Measurements from ENCODE around the gene PRIMA1.
"Not testable (repeated sequence)": the region's sequence is repeated elsewhere in the genome, so short reads cannot be mapped to it uniquely, and the experiment has no call there.

Gene PRIMA1, protein sequence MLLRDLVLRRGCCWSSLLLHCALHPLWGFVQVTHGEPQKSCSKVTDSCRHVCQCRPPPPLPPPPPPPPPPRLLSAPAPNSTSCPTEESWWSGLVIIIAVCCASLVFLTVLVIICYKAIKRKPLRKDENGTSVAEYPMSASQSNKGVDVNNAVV

DNA sequence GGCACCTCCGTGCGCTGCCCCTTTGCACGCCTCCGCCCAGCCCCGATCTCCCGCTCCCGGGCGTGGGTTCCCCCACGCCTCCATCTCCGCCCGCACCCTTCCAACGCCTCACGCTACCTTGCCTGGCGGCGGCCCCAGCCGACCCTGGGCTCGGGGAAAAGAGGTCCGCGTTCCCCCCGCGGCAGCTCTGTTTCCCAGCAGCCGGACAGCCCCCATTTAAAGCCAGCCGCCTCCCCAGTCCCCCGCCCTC, at the start of gene PRIMA1:
PRIMA1 (minus strand) TSS at position 193 of the 250 bp plus-strand sequence. CDS start 767 bp downstream, outside the sequence.
- no peak for DNase-seq

DNA sequence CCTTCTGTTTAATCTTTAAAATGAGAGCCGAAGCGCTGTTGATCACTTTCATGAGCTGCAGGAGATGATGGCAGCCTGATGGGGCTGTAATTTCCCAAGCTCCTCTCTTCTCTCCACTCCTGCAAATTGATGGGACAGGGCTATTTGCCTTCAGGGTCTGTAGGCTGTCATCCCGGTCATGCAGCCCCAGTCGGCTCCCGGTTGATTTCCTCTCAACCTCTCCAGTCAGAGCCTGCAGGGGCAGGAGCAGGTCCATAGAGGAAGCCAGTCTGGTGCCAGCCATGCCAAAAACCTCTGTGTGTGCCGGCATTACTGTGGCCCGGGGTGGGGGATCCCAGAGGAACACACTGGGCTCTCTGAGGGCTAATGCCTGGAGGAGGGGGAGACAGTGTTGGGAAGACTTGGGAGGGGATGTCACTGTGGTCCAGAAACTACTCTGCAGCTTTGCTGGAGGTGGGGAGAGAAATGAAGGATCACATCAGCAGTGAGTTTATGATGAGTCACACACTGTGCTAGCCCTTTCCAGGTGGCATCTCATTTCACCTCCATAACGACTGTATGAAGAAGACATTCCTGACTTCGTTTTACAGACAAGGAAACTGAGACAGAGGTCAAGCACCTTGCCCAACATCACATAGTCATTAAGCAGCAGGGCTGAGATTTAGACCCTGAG, 46.5 kb upstream of the PRIMA1 start:
- no peak for DNase-seq

DNA sequence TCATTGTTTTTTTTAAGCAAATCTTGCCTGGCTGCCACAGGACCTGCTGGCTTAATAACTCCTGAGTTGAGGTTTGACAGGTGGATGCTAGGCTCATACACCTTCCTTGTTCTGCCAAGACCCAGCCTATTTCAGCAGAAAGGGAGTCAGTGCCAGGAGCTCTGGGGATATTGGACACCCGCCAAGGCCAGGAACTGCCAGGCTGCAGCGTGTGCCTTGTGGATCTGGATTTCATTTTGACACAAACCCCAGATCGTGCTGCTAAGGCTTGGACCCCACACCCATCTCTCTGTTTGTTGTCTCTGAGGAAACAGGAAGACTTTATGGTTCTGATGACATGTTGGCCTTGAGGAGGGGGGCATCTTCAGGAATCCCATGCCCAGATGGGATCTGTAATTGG, 44.4 kb upstream of the PRIMA1 start:
- DNase-seq = no peak

DNA sequence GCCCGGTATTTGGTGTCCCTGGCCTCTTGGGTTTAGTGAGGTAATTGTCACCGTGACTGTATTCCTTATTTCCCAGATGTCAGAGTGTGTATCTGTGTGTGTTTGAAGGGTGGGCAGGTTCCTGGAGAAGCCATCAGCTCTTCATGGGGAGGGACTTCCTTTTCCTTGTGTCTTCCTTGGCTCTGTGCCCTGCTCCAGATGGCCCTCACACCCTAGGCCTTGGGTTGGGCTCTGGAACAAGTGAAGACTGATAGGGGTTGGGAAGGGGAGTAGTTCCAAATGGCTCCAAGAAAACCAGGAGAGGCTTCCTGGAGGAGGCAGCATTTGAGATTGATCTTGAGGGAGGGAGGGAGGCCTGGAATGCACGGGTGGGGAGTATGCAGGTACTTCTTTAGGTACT, 43.8 kb upstream of the PRIMA1 start:
- no peak for DNase-seq

DNA sequence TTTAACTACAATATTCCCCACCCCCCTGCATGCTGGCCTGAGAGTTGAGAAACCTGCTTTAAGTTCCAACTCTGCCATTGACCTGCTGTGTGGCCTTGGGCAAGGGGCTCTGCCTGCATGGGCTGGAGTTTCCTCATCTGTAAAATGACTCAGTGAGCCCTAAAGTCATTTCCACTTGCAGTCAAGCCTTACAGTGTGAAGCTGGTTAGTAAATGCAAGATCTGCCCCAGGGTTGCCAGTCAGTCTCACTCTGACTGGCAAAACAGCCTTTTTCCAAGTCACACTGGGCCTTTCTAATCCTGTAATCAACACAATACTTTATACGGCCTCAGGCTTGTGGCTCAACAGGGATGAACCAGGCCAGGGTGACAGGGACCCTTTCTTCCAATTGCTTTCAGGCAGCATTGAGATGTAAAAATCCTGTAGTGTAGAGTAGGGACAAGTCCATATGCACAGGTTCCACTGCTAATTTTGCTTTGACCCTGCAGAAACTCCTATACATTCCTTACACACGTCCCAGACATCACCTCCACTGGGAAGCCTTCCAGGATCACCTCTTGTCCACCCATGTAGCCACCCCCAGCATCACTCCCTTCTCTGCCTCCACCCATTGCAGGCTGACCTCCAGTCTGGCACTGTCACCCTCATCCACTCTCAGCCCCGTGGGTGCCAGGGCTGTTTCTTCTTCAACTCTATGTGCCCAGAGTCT, 42.6 kb upstream of the PRIMA1 start:
- DNase-seq = no peak

DNA sequence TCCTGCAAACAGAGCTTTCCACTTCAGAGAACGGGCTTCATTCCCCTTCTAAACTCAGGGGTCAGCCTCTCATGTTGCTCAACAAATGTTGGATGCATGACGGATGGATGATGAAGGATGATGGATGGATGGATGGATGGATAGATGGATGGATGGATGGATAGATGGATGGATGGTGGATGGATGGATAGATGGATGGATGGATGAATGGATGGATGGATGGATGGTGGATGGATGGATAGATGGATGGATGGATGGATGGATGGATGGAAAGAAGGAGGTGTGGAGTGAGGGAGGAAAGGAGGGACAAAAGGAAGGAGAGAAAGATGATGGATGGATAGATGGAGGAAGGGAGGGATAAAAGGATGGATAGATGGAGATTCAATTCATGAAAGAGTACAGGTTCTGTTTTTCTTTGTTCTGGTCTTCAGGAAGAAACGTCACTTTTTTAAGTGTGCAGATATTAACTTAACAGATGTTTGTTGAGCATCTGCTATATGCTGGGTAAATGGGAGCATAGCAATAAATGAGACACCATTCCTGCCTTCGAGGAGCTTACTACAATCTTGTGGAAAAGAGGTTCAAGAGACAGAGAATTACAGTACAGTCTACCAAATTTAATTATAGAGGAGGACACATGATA, 41.7 kb upstream of the PRIMA1 start:
- DNase-seq = no peak

DNA sequence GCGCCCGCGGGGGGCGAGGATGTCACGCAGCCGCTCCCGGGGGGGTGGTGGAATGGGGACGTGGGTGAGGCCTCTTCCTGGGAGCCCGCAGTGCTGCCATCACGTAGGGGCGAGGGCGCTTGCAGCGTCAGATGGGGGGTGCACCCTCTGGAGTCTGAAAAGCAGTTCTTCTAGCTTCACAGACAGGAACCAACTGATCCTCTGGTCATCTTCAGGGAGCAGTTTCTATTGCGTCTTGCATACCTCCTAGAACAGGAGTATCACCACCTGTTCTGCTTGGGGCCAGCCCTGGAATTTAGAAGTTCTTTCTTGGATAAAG, 36.9 kb upstream of the PRIMA1 start:
- no peak for DNase-seq

DNA sequence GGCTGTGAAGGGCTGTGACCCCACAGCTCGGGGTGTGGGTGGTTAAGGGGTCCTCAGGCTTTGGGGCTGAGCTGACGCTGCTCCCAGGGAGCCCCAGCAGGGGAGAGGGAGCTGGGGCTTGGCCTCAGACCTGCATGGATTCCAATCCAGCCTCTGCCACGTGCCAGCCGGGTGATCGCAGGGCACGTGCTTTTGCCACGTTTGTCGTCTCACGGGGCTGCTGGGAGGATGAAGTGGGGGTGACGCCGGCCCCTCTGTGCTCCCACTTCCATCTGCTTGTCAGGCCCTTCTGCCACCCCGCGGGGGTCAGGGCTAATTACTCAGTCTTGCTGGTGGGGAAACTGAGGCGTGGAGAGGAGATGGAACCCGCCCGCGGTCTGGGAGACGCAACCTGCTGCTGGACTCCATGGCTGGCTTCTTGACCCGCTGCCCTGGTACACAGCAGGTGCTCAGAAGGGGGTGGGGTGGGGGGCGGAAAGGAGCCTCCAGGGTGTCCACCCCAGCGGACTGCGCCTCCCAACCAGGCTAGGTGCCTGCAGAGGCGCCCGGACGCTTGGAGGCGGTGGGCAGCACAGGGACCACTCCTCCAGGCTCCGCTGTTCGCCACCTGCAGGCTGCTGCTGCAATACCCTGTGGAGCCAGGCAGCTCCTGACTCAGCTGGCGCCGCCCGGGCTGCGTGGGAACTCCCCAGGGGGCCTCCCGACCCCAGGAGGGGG, 36.4 kb upstream of the PRIMA1 start:
- DNase-seq = no peak

DNA sequence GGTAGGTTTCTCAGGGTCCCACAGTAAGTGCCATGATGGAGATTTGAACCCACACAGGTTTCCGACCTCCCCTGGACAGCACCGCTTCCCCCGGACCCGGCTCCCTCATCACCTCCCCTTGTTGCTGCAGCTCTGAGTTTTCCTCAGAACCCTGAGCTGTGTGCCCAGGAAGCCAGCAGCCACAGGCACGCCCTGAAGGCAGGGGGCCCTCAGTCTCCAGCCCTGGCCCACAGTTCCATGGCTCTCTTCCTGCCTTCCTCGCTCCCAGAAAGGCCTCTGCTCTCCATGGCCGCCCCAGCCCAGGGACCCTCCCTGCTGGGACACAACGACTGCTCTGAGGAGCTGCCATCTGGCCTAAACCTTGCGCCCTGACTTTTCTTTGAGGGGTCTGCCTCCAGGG, 35.8 kb upstream of the PRIMA1 start:
- DNase-seq = no peak

DNA sequence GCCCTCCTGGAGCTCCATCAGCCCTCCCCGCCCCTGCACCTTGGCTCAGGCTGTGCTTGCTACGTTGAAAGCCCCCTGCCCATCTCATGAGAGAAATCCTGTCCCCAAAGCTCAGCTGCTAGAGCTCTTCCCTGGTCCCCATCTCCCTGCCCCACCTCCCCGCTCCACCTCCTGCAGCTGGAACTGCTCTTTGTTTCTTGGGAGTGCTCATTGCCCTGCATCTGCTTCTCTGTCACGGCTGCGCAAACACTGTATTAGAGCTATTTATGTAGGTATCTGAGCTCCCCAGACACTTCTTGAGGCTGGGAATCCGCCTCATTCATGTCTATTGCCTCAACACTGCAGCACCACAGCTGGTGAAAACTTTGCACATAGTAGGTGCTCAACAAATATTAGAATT, 32.8 kb upstream of the PRIMA1 start:
- no peak for DNase-seq

DNA sequence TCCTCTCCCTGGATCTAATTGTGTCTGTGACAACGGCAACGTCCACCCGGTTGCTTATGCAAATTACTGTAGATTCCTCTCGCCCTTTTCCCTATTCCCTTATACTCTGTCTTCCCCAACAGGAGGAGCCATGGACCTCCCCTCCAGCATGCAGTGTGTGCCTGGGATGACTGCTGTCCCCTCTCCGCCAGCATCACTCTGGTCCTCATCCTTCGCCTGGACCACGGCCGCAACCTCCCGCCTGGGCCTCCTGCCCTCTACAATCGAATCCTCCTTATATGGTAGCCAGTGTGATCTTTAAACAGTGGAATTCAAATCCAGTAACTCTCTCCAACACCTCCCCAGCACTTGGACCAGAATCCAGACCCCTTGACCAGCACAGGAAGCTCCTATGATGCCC, 30.6 kb upstream of the PRIMA1 start:
- no peak for DNase-seq

DNA sequence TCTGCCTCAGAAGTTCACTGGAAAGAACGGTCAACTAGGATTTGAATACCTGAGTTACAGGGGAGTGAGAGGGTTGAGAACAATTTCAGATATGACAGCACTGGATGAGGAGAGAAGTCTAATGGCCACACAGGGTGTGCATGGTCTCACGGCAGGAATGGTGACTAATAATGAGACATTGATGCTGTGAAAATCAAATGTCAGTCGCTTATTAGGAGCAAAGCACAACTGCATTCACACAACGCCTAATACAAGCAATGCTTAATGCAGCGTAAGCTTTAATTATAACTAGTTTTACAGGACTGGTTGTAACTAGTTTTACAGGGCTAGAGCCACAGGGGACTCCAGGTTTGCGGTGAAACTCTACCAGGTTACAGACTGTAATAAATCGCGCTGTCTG, 23.4 kb upstream of the PRIMA1 start:
- no peak for DNase-seq

DNA sequence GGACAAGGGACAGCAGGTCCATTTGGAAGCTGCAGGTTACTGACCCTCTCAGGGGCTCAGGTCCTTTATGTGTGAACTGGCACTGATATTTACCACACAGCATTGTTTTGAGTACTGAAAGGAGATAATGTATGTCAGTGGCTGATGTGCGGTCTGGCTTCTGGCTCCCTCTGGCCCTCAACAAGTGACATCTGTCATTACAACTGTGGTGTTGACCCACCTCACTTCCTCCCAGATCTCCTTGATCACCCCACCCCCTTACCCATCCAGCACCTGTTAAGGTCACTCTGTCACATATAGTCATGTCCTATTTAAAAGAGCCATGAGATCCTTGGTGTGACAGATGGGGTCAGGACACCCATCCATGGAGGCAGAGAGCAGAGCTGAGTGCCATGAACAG, 22.7 kb upstream of the PRIMA1 start:
- DNase-seq = no peak

DNA sequence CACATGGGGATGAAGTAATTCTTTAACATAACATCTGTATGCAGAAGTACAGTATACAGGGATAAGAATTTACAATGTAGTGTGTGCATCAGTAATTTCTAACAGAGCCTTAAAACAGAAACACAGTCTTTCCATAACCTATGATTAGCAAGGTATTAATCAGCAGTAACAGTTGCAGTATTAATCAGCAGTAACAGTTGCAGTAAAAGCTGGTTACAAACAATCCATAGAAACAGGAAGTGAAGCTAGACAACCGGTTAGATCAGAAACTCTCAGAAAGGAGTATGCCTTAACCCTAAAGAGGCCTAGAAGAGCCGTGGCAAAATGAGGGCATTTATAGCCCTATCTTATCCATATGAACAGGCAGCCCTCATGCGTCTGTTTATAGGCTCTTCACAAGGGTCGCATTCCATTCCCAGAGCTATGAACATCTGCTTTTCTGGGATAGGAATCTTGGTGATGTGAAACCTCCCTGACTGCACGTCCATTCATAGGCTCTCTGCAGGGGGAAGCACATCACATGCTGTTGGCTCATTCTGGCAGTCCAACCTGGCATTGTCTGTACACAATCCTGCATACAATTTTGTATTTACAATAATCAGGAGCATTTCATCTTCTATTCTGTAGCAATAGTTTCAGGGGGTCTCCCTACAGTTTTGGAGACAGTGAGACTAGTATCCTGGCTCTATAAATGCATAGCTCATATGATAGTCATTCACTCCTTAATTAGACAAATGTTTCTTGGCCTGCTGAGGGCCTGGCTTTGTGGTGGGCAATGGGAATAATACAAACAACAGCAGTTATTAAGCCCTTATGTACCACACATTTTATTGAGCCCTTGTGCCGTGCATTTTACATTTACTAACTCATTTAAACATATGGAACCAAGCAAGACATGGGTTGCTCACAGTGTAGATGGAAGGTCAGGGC, 21.5 kb upstream of the PRIMA1 start:
- DNase-seq = not testable (repeated sequence)

DNA sequence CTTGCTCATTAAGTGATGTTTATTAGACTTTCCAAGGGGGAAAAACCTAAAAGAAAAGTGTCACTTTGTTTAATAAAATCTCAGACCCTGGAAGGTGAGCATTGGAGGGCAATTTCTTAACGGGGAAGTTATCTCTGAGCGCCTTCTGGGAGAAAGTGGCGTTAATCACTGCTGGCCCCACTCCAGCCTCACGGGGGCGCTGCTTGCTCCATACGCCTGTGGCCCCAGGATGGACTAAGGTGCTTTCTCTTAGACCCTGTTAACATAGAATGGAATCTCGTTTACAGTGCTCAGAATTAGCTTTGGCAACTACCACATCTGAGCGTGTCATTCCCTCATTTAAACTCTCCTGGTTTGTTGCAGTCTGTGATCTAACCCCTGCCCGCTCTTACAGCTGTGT, 16.4 kb upstream of the PRIMA1 start:
- DNase-seq = no peak

DNA sequence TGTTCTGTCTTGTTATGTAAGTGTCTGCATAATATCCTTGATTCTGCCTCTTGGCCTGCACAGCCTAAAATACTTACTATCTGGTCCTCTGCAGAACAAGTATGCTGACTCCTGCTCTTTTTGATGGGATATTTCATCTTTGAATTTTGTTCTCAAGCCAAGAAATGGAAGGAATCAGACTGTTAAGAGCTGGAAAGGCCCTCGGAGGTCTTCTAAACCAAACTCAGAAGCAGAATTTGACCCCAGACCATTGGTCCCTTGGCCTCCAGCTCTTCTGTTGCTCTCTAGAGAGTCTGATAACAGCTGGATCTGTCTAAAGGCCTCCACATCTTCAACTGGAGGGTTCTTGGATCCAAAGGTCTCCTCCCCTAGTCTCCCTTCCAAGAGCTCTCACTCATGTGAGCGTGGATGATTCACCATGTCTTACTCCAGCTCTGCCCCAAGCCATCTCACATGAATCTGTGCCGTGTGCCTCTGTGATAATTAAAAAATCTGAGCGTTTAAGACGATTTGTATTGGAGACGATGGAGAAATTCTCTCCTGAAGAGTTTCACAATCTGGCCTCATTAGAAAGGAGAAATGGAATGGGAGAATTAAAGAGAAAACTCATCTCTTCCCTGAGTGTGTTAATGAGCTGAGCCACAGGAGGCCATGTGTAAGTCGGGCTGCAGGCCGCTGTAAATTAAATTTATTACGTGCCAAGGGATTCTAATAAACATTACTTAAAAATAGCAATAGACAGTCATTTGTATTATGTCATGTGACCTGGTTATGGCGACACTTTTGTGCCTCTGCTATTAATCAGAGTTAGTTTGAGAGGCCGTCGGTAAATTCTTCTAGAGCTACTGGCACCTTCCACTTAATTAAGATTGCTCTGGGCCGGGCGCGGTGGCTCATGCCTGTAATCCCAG, 15.4 kb upstream of the PRIMA1 start:
- no peak for DNase-seq

DNA sequence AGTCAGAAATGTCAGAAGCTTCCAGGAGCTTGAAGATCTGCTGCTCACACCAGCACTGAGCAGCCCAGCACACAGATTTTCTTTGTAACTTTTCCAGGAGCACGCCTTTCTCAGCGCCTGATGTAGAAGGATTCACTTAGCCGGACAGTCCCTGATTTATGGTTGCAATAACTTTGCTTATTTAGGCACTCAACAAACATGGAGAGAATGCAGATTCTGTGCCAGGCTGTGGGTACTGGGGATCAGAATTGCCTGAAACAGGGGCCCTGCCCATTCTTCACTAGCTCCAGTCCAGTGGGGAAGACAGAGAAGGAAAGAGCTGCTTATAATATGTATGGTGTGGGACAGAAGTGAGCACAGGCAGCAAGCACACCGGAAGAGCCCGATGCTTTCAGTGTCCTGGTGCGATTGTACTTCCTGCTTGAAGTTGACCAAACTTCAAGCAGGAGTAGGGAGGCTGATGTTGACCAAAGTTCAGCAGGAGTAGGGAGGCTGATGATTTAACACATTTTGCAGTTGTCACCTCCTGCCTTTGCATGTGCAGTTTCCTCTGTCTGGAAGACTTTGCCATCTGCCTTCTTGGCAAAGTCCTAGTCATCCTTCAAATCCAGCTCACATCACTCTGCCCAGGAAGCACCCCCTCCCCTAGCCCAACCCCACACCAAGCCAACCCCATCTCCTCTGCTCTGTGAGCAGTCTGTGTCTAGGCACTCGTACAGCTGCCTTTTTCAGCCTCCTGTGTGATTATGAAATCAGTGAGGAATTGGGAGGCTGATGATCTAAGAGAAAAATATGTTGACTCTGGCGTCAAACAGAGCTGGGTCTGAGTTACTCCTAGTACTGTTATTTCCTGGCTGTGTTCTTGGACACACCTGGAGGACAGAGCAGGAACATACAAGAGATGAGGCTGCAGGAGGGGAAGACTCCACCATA, 12.0 kb upstream of the PRIMA1 start:
- DNase-seq = no peak

DNA sequence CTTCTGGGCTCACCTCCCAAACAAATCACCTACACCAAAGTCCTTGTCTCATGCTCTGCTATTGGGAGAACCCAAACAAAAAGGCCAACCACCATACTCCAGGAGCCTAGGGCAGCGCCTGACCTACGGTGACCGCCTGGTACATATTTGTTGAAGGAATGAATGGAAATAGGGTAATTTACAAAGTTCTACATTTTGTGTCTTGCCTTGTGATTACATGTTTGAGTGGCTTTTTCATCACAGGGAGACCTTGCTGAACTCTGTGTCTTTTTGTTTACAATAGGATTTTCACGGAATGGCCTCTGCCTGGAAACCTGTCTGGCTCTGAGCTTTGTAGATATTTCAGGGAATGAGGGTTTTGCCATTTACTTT, 11.3 kb upstream of the PRIMA1 start:
- DNase-seq = no peak

DNA sequence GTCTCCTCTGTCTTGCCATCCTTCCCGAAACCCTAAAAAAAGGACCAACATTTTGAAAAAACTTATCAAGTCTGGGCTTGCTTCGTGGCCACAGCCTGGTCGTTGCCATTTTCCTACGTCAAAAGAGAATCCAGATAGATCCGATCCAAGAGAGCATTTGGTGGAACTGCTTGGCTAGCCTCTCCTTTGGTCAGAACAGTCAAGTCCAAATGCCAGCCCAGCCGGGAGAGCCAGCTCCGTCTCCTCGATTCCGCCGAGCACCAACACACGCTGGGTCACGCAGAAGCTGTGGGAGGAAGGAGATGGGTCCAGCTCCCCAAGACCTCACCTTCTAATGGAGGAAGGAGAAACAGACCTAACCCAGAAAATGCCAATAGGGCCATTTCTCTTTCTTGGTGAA, 9.3 kb upstream of the PRIMA1 start:
- DNase-seq = no peak

DNA sequence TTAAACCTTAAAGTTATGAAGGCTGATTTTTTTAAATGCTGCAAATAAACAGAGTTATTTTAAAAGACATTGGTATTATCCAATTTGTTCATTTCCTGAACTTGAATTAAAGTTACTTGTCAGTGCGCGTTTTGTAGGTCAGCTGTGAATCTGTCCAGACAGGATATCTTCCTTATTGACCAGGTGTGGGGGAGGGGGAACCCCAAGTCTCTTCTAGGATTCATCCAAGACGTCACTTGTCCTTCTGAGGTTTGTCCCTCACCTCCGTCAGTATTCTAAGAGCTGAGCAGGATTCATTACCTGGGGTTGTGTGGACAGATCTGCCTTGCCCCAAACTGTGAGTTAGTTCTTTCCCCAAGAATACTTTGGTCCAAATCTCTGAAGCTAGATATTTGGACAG, 8.8 kb upstream of the PRIMA1 start:
- DNase-seq = no peak

DNA sequence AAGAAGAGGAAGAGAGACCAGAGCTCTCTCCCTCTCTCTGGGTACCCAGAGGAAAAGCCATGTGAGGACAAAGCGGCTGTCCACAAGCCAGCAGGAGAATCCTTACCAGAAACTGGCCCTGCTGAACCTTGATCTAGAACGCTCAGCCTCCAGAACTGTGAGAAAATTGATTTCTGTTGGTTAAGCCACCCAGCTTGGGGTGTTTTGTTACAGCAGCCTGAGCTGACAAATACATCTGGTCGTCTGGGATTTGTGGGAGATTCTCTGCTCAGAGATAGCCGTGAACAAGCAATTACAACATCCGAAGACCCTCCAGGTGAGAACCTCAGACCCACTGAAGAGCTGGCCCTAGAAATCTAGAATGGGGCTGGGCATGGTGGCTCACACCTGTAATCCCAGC, 6.5 kb upstream of the PRIMA1 start:
- DNase-seq = no peak

All from NCI-H2081 treated with DMSO at 0.1 percent for 48 hours (cell line).